AG08396 (cell line): ENCODE measurements around the gene FOXP4.

Experiments
- DNase-seq: peaks from one replicate; pipeline ENCODE4 v3.0.0; 2012; ENCODE audit warnings: low spot score, mixed read lengths

The FOXP4 gene

GRCh38 chr6:41546866-41547798, 951 bp downstream of the FOXP4 start:
- peak; percentile 68 for DNase-seq

GRCh38 chr6:41547799-41548097, 1.6 kb downstream of the FOXP4 start:
- DNase-seq = peak; percentile 34

GRCh38 chr6:41548098-41548840, 2.1 kb downstream of the FOXP4 start:
- no peak for DNase-seq

- DNase-seq = no peak
These were observed 2.9 kb downstream of the FOXP4 start for GRCh38 chr6:41548841-41549642.

- DNase-seq = no peak
These were observed 3.5 kb downstream of the FOXP4 start for GRCh38 chr6:41549673-41550072.

- DNase-seq = no peak
These were observed 5.0 kb downstream of the FOXP4 start for GRCh38 chr6:41551086-41551700.

- no peak for DNase-seq
These were observed 5.7 kb downstream of the FOXP4 start for GRCh38 chr6:41551857-41552256.

- DNase-seq = no peak
These were observed 6.5 kb downstream of the FOXP4 start for GRCh38 chr6:41552723-41553122.

- DNase-seq = no peak
These were observed 7.3 kb downstream of the FOXP4 start for GRCh38 chr6:41553405-41553999.

- no peak for DNase-seq
These were observed 9.4 kb downstream of the FOXP4 start for GRCh38 chr6:41555326-41556300.

GRCh38 chr6:41557335-41557734, 11.2 kb downstream of the FOXP4 start:
- DNase-seq = no peak

GRCh38 chr6:41558033-41558807, 12.0 kb downstream of the FOXP4 start:
- no peak for DNase-seq

GRCh38 chr6:41559655-41560427, 13.7 kb downstream of the FOXP4 start:
- DNase-seq = no peak

GRCh38 chr6:41560431-41561192, 14.4 kb downstream of the FOXP4 start:
- no peak for DNase-seq

- DNase-seq = no peak
These were observed 15.2 kb downstream of the FOXP4 start for GRCh38 chr6:41561416-41561815.

- no peak for DNase-seq
These were observed 16.0 kb downstream of the FOXP4 start for GRCh38 chr6:41561931-41562911.
